GM10847 (cell line): ENCODE data around the gene TSPAN31.

ENCODE experiments used
- POLR2A ChIP-seq: IDR thresholded peaks from 2 replicates; pipeline ENCODE4 v1.6.1; 2011; ENCODE audit not compliant: insufficient read length; ENCODE audit errors: extremely low read depth

The TSPAN31 gene

DNA sequence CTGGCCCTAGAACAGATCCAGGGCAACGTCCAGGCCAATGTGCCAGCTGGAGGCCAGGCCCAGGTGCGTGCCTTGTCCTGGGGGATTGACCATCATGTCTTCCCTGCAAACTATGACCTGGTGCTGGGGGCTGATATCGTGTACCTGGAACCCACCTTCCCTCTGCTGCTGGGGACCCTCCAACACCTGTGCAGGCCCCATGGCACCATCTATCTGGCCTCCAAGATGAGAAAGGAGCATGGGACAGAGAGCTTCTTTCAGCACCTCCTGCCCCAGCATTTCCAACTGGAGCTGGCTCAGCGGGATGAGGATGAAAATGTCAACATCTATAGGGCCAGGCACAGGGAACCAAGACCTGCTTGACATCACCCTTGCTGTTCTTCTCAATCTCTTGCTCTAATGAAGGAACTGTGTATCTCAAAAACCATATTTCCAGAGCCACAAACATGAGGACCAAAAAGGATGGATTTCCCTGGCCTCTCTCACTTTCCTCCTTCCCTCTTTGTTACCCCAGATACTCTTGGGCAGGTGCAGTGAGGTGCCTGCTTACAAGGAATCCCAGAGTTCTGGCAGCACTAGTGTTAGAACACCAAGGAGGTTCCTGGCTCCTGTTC lies 35.6 kb downstream of the TSPAN31 start:
- TF ChIP-seq POLR2A = no peak

DNA sequence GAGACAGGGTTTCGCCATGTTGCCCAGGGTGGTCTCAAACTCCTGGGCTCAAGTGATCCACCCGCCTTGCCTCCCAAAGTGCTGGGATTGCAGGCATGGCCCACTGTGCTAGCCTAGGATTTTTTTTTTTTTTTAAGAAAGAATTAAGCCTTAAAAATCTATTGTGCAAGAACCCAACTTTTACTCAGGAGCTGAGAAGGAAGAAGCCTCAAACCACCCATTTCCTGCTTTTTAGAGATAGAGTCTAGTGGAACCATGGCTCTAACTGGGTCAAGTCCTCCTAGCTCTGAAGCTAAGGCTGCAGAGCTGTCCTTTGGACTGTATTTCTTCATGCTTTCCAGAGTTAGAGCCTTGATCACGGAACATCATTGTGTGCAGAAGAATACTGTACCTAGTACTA lies 36.4 kb downstream of the TSPAN31 start:
- TF ChIP-seq POLR2A = no peak

DNA sequence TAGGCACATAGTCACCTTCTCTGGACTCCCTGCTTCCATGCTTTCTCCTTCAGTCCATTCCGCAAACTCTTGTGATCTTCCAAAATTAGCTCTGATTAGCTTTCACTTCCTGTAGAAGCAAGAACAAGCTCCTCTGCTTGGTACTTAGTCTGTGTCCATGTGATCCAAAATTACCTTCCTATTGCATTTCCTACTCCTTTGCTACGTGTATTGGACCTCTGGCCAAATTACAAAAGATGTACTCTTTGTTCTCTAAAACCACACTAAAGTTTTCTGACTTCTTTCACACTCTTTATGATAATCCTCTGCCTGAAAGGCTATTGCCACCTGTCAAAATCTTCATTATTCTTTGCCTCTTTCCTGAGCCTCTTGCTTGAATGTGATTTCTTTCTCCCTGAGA lies 37.0 kb downstream of the TSPAN31 start:
- no peak for TF ChIP-seq POLR2A

DNA sequence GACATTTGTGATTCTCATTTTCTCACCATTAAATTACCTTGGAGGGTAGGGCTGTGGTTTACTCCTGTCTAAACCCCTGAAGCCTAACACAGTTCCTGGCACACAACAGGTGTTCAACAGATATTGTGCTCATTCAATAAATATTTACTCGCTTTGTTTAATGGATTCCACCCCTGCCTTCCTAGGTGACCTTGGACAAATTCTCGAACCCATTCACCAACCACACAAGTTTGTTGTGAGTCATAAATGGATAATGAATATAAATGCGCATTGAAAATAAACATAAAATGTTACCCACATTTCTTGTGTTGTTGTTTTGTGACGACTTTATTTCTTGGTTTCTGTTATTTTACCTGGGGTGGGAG lies 37.4 kb downstream of the TSPAN31 start:
- TF ChIP-seq POLR2A = no peak

DNA sequence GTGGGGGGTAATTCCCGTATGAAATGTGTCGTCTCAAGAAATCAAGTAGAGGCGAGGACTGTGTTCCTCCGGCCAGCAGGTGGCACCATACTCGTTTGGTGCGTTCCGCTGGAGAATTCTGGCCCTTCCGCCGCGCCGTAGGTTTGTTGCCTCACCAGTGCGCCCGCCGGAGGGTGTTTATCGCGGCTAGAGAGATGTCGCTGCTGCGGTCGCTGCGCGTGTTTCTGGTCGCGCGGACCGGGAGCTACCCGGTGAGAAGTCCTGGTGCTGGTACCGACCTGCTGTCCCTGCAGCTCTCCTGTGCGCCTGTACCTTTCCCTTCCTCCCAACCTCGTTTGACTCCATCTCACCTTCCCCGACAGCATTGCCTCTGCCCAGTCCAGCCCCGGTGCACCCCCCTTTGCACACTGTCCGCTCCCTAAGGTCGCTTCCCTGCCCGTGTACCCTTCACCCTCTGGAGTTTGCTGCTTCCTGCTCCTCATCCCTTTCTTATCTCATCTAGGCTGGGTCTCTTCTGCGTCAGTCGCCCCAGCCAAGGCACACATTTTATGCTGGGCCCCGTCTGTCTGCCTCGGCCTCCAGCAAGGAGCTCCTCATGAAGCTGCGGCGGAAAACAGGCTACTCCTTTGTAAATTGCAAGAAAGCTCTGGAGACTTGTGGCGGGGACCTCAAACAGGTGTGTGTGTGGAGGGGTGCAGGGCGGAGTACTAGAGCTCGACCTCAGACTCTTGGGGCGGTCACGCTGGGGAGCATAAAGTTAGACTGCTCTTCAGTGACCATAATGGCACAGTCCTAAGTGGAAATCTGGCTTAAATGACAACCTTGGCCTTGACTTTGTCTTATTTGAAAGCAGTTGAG lies 38.0 kb downstream of the TSPAN31 start, which contains the start of gene TSFM:
Gene TSFM, plus strand, starts transcription at position 180 of the 858 bp plus-strand sequence. Its CDS starts 15 bp downstream, at position 195.
- TF ChIP-seq POLR2A = peak; percentile 87

DNA sequence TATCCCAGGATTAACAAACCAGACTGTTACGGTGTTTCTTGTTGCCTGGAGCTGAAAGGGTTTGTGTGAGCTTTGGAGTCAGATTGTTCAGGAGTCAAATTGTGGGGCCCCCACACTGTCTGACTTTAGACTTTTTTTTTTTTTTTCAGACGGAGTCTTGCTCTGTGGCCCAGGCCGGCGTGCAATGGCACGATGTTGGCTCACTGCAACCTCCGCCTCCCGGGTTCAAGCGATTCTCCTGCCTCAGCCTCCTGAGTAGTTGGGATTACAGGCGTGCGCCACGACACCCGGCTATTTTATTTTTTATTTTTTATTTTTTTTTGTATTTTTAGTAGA lies 38.6 kb downstream of the TSPAN31 start:
- no peak for TF ChIP-seq POLR2A

DNA sequence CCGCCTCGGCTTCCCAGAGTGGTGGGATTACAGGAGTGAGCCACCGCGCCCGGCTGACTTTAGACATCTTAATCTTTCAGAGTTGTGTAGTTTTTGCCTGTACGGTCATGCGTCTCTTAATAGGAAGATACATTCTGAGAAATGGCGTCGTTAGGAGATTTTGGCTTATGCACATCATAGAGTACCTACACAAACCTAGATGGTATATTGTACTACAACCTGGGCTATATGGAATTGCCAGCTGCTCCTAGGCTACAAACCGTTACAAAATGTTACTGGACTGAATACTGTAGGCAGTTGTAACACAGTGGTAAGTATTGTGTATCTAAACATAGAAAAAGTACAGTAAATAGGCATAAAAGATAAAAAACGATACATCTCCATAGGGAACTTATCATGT lies 39.0 kb downstream of the TSPAN31 start:
- no peak for TF ChIP-seq POLR2A

DNA sequence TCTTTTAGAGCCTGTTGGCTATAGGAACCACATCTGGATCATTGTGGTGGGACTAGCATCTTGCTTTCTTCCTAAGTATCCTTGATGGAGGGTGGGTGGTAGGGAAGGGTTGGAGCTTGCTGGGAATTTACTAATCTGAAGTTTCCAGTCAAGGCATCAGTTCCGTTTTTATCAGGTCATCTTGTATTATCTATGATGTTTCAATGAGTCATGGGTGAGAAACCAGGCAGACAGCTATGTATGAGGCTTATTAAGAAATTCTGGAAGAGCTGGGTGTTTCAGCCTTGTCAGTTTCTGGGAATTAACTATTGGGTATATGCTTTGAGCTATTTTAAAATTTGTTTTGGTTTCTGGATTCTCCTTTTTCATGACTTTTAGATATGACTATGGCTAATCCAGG lies 49.1 kb downstream of the TSPAN31 start:
- no peak for TF ChIP-seq POLR2A

DNA sequence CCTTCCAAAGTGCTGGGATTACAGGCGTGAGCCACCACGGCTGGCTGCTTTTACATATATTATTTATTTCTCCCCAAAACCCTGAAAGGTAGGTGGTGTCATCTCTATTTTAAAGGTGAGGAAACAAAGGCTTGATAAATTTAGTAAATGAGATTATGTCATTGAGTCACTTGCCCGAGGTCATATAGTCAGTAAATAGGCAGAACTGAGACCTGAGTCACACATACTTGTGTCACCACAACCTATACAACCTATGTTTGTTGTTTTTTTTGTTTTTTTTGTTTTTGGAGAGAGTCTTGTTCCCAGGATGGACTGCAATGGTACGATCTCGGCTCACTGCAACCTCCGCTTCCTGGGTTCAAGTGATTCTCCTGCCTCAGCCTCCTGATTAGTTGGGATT lies 50.5 kb downstream of the TSPAN31 start:
- no peak for TF ChIP-seq POLR2A

DNA sequence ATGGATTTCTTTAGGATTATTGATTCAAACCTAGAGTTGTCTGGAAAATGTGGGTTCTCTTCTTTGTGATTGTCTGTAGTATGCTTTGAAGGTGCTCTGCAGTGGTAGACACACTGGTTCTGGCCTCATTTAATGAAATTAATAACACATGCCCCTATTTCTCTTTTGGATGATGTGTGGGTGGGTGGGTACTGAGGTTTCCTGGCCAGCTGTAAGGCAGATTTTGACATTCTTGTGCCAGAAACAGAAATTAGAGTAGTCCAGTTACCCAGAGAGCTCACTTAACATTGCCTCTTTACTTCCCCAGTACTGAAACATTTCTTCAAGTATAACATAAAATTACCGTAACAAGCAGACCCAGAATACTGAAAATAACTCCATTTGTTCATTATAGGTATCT lies 52.2 kb downstream of the TSPAN31 start:
- no peak for TF ChIP-seq POLR2A

DNA sequence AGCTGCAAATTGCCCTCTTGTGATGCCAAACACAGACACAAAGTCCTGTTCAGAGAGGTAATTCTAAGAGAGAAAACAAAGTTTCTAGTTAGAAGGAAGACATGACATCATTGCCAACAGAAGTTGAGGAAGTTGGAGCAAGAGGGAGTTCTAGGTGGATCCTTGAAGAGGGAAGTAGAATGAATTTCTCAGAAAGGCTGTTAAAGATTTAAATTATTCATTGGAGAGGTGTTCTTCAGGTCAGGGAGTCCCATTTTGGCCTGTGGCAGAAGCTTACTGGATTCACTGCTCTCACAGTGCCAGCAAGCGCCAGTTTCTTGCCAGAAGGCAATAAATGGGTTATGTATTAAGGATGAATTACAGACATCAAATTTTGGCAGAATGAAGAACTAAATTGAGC lies 53.1 kb downstream of the TSPAN31 start:
- no peak for TF ChIP-seq POLR2A
